Stimulated activated naive CD4-positive, alpha-beta T cell (primary cell): ENCODE results near the gene WDR26.
A peak's percentile ranks its signal among the peaks of the same experiment; 100 is the strongest.
"Not testable (repeated sequence)": the region's sequence is repeated elsewhere in the genome, so short reads cannot be mapped to it uniquely, and the experiment has no call there.

Experiments used
- DNase-seq, 6 experiments: peaks; one replicate each; lab custom pipeline; 2025; lab: John Stamatoyannopoulos, UW

The WDR26 gene

DNA sequence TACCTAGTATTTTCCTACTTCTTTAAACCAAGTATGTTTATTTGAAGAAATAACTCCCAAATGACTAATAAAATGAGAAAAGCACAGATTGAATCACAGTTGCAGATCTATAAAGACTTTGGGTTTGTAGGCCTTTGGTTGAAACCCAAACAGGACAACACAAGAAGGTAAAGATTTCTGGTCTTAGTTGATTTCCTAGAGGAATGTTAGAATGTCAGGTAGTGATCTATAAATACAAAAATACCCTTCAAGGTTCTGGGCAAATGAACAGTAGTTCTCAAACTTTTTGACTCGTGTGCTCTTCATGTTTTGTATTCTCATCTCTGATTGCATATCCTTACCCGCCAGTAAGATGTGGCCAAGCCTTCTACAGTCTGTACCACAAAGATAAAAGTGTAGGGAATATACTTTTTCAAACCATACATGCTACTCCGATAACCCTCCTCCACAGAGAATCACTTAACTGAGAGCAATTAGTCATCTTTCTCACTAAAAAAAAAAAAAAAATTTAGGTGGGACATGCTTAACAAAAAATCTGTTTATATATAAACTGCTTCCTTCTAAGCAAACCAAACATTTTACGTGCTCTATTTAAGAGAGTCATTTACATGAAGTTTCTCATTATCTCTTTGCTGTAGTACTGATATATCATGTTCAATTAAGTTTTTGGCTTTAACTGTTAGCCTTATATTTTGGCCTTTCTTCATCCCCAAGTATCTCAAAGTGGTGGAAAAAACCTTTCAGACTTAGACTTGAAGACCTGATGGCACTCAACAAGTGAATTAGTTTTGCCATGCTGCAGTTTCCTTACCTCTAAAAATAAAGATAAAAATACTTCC lies 42.0 kb downstream of the WDR26 start:
- no peak for DNase-seq

- no peak for DNase-seq
Measured at GRCh38 chr1:224390517-224390916, 44.1 kb downstream of the WDR26 start.

DNA sequence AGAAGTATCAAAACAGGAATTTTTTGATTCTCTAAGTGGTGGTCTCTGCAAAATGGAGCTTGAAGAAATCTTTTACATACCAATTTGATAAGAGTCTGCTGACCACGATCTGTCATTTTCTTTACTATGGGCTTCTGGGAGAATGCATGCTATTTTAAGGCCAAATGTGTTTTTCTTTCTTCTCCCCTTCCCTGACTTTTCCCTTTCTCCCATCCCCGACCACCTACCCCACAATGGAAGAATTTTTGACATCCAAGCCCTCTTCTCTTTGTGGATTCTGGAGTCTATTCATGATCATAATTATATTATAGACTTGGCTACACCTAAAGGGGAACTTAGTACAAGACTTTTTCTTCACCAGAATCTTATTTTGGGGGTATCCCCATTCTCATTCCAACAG lies 46.7 kb downstream of the WDR26 start:
- DNase-seq: no peak

DNA sequence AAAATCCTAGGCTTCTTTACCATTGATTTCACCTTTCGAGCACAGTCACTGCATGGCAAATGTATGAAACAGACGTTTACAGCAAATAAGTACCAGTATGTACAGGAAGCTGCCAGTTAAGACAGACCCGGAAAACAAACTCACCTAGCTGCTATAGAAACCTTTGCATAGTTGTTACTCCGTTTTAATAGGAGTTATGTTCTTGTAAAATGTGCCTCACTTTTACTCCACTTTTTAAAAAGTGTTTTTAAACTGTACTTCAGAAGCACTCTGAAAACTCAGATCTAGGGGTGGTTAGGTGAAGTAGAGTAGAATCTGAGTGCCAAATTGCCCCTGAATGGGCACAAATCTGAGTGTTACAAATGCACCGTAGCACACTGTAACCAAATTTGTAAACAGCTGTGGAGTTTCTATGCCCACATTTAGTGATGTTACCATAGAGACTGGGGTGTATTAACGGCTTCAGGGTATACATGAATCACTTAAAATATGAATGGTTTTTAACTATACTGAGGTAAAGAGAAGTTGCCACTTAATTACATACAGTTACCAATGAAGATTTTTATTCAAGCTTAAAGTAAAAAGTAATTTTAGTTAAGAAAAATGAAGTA lies 47.2 kb downstream of the WDR26 start:
- DNase-seq: peak in 3 of 6 experiments; percentile 44 to 73 (median 57)

- no peak for DNase-seq
Measured at GRCh38 chr1:224383218-224383617, 51.4 kb downstream of the WDR26 start.

DNA sequence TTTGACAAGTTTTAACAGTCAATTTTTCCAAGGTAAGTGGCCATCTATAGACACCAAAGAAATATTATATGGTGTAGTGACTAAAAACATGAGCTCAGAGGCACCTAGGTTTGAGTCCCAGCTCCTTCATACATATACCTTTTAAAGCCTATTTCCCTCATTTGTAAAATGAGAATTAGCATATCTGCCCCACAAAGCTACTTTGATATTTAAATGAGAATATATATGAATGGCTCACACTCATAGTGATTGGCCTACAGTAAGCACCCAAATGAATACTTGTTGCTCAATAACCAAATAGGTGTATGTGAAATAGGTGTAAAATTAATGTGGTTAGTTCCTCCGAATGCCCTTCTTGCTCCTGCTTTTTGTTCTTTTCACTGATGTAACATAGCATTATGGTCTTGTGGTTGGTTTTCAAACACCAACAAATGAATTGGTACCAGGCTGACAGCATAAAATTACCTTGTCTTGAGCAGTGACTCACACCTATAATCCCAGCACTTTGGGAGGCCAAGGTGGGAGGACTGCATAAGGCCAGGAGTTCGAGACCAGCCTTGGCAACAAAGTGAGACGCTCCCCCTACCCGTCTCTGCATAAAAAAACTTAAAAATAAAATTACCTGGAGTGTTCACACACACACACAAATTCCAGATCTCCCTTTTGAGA lies 52.6 kb downstream of the WDR26 start:
- no peak for DNase-seq

GRCh38 chr1:224380003-224380402 lies 54.6 kb downstream of the WDR26 start:
- peak in 3 of 6 experiments; percentile 40 to 57 (median 42) for DNase-seq

- no peak for DNase-seq
Measured at GRCh38 chr1:224378855-224379631, 55.6 kb downstream of the WDR26 start.

DNA sequence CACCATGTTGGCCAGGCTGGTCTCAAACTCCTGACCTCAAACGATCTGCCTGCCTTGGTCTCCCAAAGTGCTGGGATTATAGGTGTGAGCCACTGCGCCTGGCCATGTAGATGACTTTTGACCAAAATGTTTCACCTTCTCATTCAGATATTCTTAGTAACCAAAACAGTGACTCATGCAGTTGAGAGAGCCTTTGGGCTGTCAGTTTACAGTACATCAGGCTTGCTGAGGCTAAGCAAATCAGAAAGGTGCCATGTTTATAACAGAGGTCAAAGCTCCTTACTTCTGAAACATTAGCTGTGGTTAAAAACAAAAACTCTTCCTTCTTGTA lies 57.0 kb downstream of the WDR26 start:
- DNase-seq: no peak

GRCh38 chr1:224375059-224375458 lies 59.5 kb downstream of the WDR26 start:
- no peak for DNase-seq

GRCh38 chr1:224373008-224373590 lies 61.5 kb downstream of the WDR26 start:
- no peak for DNase-seq

GRCh38 chr1:224368409-224368808 lies 66.2 kb downstream of the WDR26 start:
- no peak for DNase-seq

GRCh38 chr1:224359207-224359606 lies 75.4 kb downstream of the WDR26 start:
- DNase-seq: no peak

DNA sequence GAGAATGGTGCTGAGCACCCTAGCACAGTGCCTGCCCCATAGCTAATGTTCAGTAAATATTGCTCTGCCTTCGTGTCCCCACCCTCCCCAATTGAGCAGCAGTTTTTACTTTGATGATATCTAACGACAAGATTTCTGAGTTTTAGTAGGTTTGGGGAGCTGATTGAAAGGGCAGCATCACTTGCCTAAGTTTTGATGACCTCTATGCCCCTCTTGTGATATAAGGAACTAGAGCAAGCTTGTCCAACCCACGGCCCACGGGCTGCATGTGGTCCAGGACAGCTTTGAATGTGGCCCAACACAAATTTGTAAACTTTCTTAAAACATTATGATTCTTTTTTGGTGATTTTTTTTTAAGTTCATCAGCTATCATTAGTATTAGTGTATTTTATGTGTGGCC lies 76.4 kb downstream of the WDR26 start:
- no peak for DNase-seq

GRCh38 chr1:224357626-224358124 lies 76.9 kb downstream of the WDR26 start:
- DNase-seq: peak in 1 of 6 experiments; percentile 16

DNA sequence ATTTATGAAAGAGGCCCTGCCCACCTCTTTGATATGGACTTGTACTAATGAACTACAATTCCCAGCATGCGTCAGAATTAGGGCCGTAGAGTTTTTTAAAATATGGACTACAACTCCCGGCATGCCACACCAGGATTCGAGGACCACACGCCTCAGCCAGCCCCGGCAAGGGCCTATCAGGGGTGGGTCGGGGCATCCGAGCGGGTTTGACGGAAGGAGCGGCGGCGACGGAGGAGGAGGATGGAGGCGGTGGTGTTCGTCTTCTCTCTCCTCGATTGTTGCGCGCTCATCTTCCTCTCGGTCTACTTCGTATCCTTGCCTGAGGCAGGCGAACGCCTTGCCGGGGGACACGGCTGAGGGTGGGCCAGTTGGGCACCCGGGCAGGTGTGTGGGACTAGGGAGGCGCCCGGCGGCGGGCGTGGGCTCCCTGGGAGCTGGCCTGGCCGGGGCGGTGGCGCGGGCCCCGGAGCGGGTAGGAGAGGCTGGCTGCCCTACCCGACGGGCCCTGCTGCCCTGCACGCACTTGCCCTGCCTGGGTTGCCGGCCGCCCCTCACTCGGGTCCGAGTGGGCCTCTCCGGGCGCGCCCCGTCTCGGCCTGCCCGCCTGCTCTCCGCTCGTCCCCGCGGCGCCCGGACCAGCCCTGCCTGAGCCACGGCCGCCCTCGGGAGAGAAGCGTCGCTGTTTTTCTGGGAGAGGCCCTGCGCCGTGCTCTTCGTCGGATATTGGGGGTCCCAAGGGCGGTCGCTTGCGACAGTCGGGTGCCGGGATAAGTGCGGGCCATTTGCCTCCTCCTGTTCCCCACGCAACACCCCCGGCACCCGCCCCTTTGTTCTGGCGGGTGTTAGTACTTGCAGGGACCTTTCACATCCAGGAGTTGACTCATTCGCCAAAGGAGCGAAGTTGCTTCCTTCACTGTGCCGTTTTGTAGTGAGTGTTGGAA lies 77.6 kb downstream of the WDR26 start, which contains the start of gene CNIH4:
TSS of gene CNIH4 (plus strand) at position 195 of the 941 bp plus-strand sequence. CDS start at position 241, 46 bp downstream.
- DNase-seq: peak; percentile 82 to 94 (median 90)

- no peak for DNase-seq
Measured at GRCh38 chr1:224353975-224354925, 80.3 kb downstream of the WDR26 start.

GRCh38 chr1:224352436-224353085 lies 82.0 kb downstream of the WDR26 start:
- DNase-seq: not testable (repeated sequence)

GRCh38 chr1:224349716-224350115 lies 84.9 kb downstream of the WDR26 start:
- DNase-seq: not testable (repeated sequence)
